NCI-H82 (cell line): Measurements from ENCODE around the gene GBP4.
"Not testable (repeated sequence)": the region's sequence is repeated elsewhere in the genome, so short reads cannot be mapped to it uniquely, and the experiment has no call there.

ENCODE experiments used
- DNase-seq: peaks from one replicate; lab custom pipeline; 2025; lab: John Stamatoyannopoulos, UW

The GBP4 gene, protein sequence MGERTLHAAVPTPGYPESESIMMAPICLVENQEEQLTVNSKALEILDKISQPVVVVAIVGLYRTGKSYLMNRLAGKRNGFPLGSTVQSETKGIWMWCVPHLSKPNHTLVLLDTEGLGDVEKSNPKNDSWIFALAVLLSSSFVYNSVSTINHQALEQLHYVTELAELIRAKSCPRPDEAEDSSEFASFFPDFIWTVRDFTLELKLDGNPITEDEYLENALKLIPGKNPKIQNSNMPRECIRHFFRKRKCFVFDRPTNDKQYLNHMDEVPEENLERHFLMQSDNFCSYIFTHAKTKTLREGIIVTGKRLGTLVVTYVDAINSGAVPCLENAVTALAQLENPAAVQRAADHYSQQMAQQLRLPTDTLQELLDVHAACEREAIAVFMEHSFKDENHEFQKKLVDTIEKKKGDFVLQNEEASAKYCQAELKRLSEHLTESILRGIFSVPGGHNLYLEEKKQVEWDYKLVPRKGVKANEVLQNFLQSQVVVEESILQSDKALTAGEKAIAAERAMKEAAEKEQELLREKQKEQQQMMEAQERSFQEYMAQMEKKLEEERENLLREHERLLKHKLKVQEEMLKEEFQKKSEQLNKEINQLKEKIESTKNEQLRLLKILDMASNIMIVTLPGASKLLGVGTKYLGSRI

GRCh38 chr1:89198491-89199072, at the start of gene GBP4:
GBP4 (minus strand) TSS chr1:89198942; CDS start chr1:89198834, 108 bp downstream.
- DNase-seq = no peak

DNA sequence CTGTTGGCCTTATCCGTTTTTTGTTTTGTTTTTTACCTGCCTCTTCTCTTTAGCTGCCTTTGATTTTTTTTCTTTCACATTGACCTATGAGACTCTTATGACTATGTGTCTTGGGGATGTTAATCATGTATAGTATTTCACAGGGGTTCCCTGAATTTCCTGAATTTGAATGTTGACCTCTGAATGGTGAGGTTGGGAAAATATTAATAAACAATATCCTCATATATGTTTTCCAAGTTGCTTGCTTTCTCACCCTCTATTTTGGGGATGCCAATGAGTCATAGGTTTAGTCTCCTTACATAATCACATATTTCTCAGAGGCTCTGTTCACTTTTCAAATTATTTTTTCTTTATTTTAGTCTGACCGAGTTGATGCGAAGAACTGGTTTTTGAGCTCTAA, 44.3 kb upstream of the GBP4 start:
- no peak for DNase-seq

GRCh38 chr1:89221341-89221740, 22.6 kb upstream of the GBP4 start:
- no peak for DNase-seq

DNA sequence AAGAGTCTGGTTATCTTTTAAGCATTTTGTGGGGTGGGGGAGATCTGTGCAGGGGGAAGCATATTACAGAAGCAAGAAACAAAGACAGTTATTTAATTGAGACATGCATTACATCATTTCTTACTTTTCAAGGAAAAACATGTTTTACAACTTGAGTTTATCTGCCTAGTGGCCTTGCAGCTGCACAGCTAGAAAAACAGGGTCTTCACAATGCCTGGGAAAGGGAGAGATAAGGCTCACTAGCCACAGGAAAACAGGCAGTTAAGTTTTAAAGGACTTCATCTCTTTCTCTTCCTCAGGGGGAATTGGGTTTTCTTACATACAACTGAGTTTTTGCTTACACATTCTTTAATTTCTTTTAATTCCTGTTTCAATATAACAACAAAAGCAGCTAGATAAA, 21.1 kb upstream of the GBP4 start:
- not testable (repeated sequence) for DNase-seq

DNA sequence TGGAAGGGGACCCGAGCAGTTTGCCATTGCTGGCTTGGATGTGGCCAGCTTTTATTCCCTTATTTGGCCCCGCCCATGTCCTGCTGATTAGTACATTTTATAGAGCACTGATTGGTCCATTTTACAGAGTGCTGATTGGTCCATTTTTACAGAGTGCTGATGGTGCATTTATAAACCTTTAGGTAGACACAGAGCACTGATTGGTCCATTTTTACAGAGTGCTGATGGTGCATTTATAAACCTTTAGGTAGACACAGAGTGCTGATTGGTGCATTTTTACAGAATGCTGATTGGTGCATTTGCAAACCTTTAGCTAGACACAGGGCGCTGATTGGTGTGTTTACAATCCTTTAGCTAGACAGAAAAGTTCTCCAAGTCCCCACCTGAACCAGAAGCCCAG, 20.2 kb upstream of the GBP4 start:
- DNase-seq = not testable (repeated sequence)

DNA sequence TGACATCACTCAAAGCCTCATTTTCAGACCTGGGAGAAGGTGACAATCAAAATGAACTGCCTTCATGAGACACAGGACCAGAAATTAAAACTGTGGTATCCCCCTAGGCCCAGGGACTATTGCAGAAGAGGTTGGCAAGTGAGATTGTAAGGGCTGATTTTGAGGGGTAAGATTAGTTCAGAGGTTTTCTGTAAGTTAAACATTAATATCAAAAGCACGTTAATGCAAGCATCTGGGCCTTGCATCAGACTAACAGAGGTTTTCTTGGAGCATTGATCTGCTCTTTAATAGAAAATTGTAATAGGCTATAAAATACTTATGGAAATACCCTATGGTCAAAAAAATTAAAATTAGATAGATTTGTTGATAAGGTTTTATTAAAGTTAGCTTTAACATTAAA, 14.6 kb upstream of the GBP4 start:
- DNase-seq = no peak

GRCh38 chr1:89211035-89211634, 12.4 kb upstream of the GBP4 start:
- no peak for DNase-seq

- DNase-seq = no peak
Measured at GRCh38 chr1:89206373-89206772, 7.6 kb upstream of the GBP4 start.

GRCh38 chr1:89203166-89203565, 4.4 kb upstream of the GBP4 start:
- no peak for DNase-seq

DNA sequence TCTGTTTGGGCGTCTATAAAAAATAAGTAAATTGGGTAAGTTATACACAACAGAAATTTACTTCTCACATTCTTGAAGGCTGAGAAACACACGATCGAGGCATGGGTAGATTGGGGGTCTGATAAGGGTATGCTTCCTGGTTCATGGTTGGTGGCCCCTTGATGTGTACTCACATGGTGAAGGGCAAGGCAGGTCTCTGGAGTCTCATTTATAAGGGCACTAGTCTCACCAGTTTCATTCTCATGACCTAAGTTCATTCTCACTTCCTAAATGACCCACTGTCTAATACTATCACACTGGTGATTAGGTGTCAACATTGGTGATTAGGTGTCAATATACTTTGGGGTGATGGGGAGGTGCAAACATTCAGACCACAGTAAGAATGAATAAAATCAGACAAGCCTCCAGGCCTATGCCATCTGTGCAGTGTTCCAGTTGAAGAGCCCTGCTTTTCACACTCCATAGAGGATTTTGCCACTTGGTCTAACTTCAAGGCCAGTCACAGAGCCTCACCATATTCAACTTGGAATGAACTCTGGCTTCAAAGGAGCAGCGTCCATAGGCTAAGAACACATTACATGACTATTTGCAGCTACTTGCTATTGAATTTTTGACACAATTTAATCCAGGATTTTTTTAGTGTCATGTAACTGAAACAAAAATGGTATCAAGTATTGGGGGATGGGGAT, 2.5 kb upstream of the GBP4 start:
- no peak for DNase-seq

GRCh38 chr1:89200663-89201062, 1.9 kb upstream of the GBP4 start:
- no peak for DNase-seq

DNA sequence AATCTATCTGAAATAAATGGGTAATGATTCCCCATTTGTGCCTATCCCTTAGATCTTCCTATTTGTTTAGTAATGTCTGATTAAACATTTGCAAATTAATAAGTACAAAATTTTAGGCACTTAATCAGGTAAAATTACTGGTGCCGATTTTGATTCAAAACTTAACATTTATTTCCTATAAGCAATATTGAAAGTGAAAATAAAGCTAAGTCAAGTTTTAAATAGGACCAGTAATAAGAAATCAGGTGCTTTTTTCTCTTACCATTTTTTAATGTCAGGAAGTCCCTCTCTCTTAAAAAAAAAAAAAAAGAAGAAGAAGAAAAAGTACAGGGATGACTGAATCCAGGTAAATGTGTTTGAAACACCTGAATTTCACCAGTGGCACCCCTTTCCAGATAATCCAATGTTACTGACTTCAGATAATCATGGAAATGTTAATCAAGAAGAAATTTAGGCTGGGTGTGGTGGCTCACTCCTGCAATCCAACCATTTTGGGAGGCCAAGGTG, 836 bp upstream of the GBP4 start:
- no peak for DNase-seq

GRCh38 chr1:89198081-89198480, 661 bp downstream of the GBP4 start:
- DNase-seq = no peak

GRCh38 chr1:89195476-89195875, 3.3 kb downstream of the GBP4 start:
- no peak for DNase-seq

- peak; percentile 7 for DNase-seq
Measured at GRCh38 chr1:89191314-89191713, 7.4 kb downstream of the GBP4 start.

DNA sequence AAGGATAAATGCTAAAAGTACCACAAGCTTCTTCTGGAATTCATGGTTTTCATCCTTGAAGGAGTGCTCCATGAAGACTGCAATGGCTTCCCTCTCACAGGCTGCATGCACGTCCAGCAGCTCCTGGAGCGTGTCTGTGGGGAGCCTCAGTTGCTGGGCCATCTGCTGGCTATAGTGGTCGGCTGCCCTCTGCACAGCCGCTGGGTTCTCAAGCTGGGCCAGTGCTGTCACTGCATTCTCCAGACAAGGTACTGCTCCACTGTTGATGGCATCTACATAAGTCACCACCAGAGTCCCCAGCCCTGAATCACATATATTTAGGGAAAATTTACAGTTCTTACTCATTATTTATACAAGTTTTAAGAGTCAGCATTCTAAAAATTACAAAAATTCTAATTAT, 8.7 kb downstream of the GBP4 start:
- DNase-seq = no peak

- no peak for DNase-seq
Measured at GRCh38 chr1:89179343-89179742, 19.4 kb downstream of the GBP4 start.

GRCh38 chr1:89176971-89177370, 21.8 kb downstream of the GBP4 start:
- DNase-seq = no peak

GRCh38 chr1:89175601-89176256, 23.0 kb downstream of the GBP4 start, which contains the start of gene GBP7:
GBP7 (minus strand) TSS chr1:89176003; CDS start chr1:89171935, 4,068 bp downstream.
- no peak for DNase-seq

- no peak for DNase-seq
Measured at GRCh38 chr1:89174491-89174890, 24.3 kb downstream of the GBP4 start.

DNA sequence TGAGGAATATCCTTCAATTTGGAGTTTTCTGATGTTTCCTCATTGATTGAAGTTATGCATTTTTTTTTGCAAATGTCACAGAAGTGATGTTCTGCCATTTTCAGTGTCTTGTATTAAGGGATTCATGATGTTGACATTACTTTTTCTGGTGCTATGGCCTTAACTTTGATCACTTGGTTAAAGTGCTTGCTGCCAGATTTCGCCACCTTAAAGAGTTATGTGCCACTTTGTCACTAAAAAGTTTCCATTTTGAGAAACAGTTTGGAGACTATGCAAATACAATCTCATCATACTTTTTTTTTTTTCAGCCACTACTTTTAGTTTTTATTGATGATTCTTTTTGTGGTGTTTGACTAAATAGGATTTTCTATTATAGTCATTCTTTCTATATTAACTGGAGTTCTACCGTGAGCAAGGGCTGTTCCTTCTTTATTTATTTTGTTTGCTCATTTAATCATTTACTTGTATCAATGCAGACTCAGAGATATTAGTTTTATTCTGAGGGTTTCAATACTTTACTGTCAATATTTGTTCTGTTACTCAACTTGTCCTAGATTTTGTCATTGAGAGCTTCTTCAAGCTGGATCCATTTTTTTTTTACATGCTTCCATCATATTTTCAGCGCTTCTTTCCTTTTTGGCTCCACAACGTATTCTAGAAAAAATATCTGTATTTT, 26.1 kb downstream of the GBP4 start:
- DNase-seq = no peak
